GM12875 (cell line): Measurements from ENCODE around the gene EXOSC7.

ENCODE experiments used
- H3K4me3 ChIP-seq: one replicate; pipeline ENCODE4 v1.5.1; 2011; ENCODE audit warnings: low read depth, low read length, control low read depth
- TF ChIP-seq, protein P1 (sequence below): IDR thresholded peaks from 2 replicates; pipeline ENCODE4 v1.5.1; 2011; ENCODE audit warnings: low read depth, mild to moderate bottlenecking, control low read depth, inconsistent platforms, low read length, moderate library complexity, borderline replicate concordance; ENCODE audit not compliant: insufficient read depth

The EXOSC7 gene

DNA sequence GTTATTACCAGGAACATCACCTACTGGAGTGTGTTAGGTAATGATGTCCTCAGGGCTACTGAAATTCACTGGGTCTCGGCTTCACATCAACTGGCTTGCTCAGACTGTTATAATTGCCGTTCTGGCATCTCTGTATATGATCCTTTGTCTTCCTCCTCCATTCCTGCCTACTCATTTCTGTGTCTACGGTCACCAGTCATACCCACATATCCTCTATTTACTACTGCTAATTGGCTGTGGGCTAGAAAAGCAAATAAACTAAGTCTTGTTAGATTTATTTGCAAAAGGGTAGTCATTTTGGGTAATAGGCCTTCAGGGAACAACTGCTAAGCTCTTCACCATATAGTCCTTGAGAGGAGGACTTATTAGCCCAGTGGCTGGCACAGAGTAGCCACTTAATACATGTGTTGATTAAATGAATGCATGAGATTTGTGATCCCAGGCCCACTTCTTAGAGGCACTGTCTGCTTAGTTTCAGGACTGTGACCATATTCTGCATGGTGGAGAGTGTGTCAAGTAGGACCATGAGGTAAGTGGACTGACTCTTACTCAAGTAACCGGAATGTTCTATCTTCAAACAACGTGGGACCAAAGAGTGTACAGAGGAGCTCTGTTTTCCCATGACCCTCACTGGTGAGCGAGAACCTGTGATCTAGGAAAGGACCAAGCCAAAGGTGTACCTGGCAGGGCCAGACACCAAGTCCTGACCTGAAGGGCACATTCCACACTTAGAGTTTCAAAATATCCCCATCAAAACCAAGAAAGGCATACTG, 13.2 kb upstream of the EXOSC7 start:
- no peak overlapping the region for H3K4me3 ChIP-seq
- TF ChIP-seq, protein P1, sequence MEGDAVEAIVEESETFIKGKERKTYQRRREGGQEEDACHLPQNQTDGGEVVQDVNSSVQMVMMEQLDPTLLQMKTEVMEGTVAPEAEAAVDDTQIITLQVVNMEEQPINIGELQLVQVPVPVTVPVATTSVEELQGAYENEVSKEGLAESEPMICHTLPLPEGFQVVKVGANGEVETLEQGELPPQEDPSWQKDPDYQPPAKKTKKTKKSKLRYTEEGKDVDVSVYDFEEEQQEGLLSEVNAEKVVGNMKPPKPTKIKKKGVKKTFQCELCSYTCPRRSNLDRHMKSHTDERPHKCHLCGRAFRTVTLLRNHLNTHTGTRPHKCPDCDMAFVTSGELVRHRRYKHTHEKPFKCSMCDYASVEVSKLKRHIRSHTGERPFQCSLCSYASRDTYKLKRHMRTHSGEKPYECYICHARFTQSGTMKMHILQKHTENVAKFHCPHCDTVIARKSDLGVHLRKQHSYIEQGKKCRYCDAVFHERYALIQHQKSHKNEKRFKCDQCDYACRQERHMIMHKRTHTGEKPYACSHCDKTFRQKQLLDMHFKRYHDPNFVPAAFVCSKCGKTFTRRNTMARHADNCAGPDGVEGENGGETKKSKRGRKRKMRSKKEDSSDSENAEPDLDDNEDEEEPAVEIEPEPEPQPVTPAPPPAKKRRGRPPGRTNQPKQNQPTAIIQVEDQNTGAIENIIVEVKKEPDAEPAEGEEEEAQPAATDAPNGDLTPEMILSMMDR, result no peak

DNA sequence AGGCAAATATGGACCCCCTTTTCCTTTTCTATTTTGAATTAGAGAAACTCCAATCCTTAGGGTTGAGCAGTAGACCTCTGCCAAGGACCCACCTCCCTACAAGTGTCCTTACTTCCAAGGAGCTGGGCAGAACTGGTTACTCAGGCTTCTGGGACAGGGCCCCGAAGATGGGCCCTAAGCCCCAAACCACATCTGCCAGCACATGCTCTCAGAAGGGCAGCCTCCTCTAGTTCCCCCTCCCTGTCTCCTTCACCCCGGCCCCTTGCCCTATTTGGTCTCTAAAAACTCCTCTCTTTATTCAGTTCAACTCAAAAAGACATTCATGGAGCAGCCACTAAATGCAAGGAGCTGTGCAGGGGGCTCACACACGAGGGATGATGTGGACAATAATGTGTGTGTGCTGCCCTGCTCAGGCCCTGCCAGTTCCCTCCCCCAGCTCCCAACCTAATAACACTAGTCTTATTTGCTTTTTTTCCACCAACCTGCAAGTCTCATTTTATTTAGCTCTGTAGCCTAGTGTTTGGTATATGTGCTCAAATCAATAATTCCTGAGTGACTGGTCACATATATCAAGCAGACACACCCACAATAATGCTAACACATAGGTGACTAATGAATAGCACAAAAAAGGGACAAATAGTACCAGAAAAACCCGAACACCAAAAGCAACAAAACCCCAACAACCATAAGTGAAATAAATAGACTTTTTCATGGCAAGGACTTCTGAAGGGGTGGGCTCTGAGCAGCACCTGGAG, 12.3 kb upstream of the EXOSC7 start:
- no peak overlapping the region for H3K4me3 ChIP-seq
- TF ChIP-seq, protein P1, result no peak

DNA sequence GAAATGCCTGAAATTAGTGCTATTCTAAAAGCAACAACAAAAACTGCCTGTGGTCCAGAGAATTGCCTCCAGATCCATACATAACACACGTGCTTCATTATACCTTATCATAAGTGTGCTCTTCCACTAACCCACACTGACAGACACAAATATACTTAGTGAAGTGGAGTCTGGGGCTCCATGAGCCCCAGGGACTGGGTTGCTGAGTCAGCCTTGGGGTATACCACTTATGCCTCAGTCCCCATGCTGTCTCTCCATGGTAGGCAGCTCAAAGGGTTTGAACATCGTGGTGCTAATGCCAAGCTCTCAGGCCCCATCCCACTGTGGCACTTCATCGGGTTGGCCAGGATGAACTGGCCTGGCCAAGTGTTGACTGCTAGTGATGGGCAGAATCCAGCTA, 10.9 kb upstream of the EXOSC7 start:
- TF ChIP-seq, protein P1, result no peak
- H3K4me3 ChIP-seq, result no peak overlapping the region

DNA sequence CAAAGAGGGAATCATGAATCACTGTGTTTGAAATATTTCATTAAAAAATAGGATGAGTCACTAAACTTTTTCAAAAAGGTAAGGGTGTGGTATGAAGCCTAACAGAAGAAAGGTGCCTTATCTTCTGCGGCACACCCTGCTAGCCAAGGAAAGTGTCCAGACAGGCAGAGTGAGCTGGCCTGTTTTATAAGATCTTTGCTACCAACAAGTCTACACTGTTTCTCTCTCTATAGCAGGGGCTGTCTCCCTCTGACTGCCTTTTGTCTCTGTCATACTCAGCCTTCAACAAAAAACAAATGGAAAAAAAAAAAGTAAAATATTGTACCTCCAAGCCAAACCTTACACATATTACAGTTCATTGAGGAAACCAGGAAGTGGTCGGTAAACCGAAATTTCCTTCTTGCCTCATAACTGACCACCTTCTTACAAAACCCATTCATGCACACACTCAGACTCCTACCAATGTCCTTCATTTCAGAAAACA, 9.2 kb upstream of the EXOSC7 start:
- H3K4me3 ChIP-seq, result no peak overlapping the region
- TF ChIP-seq, protein P1, result no peak

DNA sequence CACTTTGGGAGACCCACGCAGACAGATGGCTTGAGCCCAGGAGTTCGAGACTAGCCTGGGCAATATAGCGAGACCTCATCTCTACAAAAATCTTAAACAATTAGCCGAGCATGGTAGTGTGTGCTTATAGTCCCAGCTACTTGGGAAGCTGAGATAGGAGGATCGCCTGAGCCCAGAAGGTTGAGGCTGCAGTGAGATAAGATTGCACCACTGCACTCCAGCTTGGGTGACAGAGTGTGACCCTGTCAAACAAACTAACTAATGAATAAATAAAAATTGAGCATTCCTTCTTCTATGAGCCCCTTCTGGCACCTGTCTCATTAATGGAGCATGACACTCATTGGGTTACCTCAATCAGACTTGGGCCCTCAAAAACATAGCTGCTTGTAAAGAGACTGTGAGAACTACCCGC, 7.6 kb upstream of the EXOSC7 start:
- H3K4me3 ChIP-seq, result no peak overlapping the region

DNA sequence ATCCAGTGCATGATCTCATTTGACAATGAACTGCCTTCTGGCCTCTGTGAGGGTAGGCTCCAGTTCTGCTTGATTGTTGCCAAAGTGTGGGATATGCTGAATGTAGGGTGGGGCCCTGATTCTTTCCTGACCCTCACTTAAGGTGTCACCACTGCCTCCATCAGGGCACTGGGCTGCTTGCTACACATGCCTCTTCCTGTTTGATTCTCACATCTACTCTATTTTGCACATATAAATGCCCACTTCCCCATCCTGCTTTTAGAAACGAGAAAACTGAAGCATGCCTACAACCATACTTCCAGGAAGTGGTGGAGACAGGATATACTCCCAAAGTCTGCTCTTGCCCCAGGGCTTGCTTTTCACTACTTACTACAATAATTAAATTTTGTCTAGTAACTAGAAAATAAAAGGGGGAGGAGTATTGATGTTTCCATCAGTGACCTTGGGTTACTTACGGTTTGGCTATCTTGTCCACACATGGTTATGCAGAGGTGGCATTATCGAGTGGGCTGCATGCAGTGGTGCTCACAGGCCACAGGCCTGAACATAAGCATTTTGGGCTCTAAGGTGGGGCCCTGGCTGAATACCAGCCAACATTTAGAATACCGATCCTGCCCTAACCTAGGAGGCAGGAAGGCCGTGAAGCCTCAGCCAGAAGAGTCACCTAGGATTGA, 6.8 kb upstream of the EXOSC7 start:
- H3K4me3 ChIP-seq, result no peak overlapping the region
- TF ChIP-seq, protein P1, result no peak

More for the DNA sequence above, 7.6 kb upstream of the EXOSC7 start:
- TF ChIP-seq, protein P1, result no peak
